Posterior vena cava (tissue), 2 donors: ENCODE results near the gene C13orf46. TPM values are rescaled to one million over a fixed set of nuclear protein-coding genes. Genes with fewer than 3 reads are reported as not detected.

Experiments used
- DNase-seq: peaks from one replicate; pipeline ENCODE4 v3.0.0-alpha.2; 2020; ENCODE audit warnings: low spot score
- intact Hi-C, 2 donors: fragments of 100-400 bp; cut with DNase I; formaldehyde crosslinking; loops; one replicate each; pipeline versions ENCODE4 v1.14.1 to v1.14.2; 2022 to 2023
- total RNA-seq, 2 donors: library from RNA; stranded (reverse); fragmentation: NEBNext Ultra II Directional; extraction: Animal tissue kit (Norgen Biotek cat#: 25700); gene quantifications; one replicate each; pipeline ENCODE4 v1.2.1, GENCODE V29; 2021
- donor health status: DM: yes; HTN: yes; CAD: no.
- donor health status: DM: yes; HTN: yes; CAD: no.

Gene C13orf46
- total RNA-seq, 2 donors from 2014 or later, result 1.2 to 1.9 TPM

DNA sequence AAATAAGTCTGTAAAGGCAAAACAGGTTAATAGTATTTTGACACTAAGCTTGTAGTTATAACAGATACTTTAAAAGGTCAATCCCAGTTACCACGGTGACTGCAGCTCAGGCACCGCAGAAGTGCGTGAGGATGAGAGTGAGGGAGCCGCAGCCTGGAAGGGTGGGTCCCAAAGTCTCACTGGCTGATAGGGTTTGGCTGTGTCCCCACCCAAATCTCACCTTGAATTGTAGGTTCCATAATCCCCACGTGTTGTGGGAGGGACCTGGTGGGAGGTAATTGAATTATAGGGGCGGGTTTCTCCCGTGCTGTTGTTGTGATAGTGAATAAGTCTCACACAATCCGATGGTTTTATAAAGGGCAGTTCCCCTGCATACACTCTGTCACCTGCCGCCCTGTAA is 70.0 kb downstream of the C13orf46 start:
- intact Hi-C loops, result loop anchor here in 1 of 2 donors (5.0 kb wide), 1 partner anchor 87 kb away; no protein-coding TSS in a partner anchor
- DNase-seq, result no peak

Other genes starting within 250 kb of the C13orf46 start
- 10 to 100 TPM; 20.2 to 22.9 TPM for gene TMEM255B, start 214.8 kb downstream of the C13orf46 start, total RNA-seq
- 100 to 1,000 TPM; 201 to 215 TPM for gene GAS6, start 110.0 kb downstream of the C13orf46 start, total RNA-seq
- 10 to 100 TPM; 28.8 to 30.1 TPM for gene RASA3, start 158.5 kb upstream of the C13orf46 start, total RNA-seq
- not detected for gene CFAP97D2, start 205.2 kb upstream of the C13orf46 start, total RNA-seq